GM12801 (cell line): Measurements from ENCODE around the gene ITPKC.

Source experiments
- CTCF ChIP-seq: IDR thresholded peaks from one replicate; pipeline ENCODE4 v1.5.1; 2011; ENCODE audit warnings: control low read depth; ENCODE audit not compliant: insufficient read length; ENCODE audit errors: extremely low read depth

ITPKC gene

GRCh38 chr19:40755791-40756190 lies 38.9 kb downstream of the ITPKC start:
- no peak for TF ChIP-seq CTCF

- TF ChIP-seq CTCF = no peak
These were observed 39.7 kb downstream of the ITPKC start for GRCh38 chr19:40756502-40757110.

- TF ChIP-seq CTCF = no peak
These were observed 41.6 kb downstream of the ITPKC start for GRCh38 chr19:40758491-40758890.

DNA sequence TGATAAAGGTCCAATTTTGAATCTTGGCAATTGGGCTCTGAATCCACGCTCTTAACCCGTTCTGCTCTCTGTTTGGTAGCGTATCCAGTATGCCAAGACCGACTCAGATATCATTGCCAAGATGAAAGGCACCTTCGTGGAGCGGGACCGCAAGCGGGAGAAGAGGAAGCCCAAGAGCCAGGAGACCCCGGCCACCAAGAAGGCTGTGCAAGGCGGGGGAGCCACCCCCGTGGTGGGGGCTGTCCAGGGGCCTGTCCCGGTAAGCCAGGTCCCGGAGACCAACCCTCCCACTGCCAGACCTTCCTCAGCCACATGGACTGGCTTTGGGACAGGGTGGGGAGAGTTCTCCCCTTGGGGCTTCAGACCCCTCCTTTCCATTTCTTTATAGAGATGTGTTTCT lies 42.4 kb downstream of the ITPKC start:
- no peak for TF ChIP-seq CTCF

DNA sequence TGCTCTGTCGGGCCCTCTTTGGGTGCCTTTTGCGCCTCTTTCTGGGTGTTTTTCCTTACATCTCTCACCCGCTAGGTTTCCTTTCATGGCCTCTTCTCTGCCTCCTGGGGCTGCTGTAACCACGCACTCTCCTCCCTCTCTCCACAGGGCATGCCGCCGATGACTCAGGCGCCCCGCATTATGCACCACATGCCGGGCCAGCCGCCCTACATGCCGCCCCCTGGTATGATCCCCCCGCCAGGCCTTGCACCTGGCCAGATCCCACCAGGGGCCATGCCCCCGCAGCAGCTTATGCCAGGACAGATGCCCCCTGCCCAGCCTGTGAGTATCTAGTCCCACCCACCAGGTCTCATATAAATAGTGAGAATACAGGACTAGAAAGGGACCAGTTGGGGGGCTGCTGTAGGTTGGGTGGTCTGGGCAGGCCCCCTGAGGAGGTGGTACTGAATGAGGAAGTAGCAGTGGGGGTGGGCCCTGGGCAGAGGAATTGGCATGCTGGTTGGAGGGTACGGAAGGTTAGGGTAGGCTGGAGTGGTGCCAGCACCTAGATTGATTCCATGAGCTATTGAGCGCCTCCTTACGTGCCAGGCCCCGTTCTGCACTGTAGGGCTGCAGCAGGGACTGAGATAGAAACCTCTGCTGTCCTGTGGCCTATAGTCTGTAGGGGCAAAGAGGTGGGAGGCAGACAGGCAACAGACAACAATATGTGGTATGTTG lies 46.0 kb downstream of the ITPKC start:
- no peak for TF ChIP-seq CTCF

GRCh38 chr19:40763526-40763925 lies 46.6 kb downstream of the ITPKC start:
- TF ChIP-seq CTCF = no peak

DNA sequence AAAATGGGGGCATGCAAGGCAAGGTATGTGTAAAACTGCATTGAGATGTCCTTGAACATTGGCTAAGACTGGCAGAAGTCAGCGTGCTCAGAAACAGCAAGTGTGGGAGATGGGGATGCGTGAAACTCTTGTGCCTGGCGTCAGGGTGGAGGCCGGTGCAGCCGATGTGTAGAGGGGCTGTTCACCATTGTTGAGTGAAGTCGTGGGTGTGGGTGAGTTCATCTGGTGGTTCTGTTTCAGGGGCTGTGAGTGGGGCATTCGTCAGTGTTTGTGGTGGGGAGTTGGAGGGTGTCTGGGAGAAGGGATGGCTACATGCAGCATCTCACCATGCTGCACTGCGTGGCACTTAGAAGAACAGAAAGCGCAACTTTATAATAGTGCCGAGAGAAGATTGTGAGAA lies 47.1 kb downstream of the ITPKC start:
- no peak for TF ChIP-seq CTCF
